NCI-H748 (cell line): ENCODE data around the gene OSBPL10.
A peak's percentile ranks its signal among the peaks of the same experiment; 100 is the strongest.
"Not testable (repeated sequence)": the region's sequence is repeated elsewhere in the genome, so short reads cannot be mapped to it uniquely, and the experiment has no call there.

Experiments
- DNase-seq: peaks from one replicate; lab custom pipeline; 2025; ENCODE audit not compliant: unreplicated experiment; lab: John Stamatoyannopoulos, UW

OSBPL10 gene

GRCh38 chr3:31714495-31715280 lies 266.4 kb downstream of the OSBPL10 start:
- DNase-seq, result no peak

DNA sequence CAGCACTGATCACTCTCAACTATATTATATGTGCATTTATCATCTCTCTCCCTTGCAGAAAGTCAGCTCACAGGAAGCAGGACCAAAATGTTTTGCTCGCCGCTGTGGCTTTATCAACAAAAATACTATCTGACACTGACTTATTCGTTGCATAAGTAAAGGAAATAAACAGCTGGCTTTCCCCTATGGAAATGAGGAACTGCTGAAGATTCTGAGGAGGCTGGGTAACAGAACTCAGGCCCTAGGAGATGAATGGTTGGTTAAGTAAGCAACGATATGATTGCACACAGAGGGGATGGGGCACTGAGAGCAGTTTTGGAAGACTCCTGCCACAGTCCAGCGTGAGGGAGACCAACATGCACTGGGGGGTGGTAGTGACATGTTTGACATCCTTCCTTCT lies 267.2 kb downstream of the OSBPL10 start:
- no peak for DNase-seq

DNA sequence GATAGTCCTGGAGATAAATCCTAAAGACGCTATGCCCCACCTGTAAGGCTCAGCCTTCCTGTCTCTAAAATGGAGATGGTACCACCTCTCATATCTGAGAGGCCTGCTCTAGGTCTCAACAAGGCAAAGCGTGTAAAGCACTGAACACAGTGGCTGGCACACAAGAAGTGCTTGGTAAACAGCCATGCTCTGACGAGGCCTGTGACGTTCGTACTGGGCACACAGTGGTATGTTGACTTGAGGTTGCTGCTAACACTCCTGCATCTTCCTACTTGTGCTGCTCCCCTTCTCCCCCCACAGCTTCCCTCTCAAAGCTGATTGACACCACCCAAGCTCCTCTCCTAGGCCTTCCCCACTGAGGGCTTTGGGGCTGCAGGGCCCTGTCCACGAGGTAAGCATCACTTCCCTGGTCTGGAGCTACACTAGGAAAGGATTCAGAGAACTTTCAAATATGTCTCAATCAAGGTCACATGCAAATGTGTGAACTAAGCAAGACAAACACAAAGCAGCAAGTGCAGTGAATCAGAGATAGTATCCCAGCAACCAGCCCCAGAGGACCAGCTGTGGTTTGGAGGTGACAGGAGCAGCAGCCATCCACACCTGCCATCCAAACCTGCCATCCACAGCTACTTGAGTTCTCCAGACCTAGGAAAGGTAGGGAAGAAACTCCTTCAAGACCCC lies 270.8 kb downstream of the OSBPL10 start:
- no peak for DNase-seq

DNA sequence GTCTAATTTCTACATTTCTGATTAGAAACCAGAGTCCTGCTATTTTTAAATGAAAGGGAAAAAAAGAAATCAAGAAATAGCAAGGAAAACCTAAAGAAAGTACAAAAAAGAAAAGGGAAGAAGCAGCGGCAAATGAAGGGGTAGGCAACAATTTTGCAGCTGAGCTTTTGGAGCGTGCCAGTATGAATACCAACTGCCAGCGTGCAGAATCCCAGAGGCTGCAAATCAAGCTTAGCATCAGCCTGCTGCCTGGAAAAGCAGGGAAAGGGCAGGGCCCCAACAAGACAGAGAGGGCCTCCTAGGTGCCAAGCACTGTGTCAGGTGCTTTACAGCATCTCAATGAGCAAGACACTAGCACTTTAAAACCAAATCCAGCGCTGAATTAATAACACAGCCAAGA lies 271.5 kb downstream of the OSBPL10 start:
- DNase-seq, result no peak

GRCh38 chr3:31709005-31709404 lies 272.1 kb downstream of the OSBPL10 start:
- DNase-seq, result no peak

- DNase-seq, result no peak
These were observed 273.8 kb downstream of the OSBPL10 start for GRCh38 chr3:31707286-31707685.

- DNase-seq, result no peak
These were observed 275.3 kb downstream of the OSBPL10 start for GRCh38 chr3:31705736-31706135.

GRCh38 chr3:31704591-31705179 lies 276.4 kb downstream of the OSBPL10 start:
- DNase-seq, result no peak

- no peak for DNase-seq
These were observed 276.9 kb downstream of the OSBPL10 start for GRCh38 chr3:31704156-31704555.

DNA sequence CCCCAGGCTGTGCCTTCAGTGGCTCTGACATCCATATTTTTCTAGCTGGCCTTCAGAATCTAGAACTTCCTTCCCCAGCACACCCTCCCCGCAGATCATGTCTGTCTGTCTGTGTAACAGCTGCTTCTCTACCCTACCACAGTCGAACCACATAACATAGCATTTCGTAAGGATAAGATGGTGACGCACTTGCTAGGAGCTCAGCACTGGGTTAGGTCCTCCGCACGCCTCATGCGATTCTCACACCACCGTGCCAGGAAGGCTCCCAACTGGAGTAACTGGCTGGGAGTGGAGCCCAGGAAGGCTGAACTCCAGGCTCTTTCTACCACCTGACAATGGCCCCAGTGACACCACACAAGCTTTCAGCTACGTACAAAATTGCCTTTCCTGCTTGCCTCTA lies 279.8 kb downstream of the OSBPL10 start:
- DNase-seq, result no peak

DNA sequence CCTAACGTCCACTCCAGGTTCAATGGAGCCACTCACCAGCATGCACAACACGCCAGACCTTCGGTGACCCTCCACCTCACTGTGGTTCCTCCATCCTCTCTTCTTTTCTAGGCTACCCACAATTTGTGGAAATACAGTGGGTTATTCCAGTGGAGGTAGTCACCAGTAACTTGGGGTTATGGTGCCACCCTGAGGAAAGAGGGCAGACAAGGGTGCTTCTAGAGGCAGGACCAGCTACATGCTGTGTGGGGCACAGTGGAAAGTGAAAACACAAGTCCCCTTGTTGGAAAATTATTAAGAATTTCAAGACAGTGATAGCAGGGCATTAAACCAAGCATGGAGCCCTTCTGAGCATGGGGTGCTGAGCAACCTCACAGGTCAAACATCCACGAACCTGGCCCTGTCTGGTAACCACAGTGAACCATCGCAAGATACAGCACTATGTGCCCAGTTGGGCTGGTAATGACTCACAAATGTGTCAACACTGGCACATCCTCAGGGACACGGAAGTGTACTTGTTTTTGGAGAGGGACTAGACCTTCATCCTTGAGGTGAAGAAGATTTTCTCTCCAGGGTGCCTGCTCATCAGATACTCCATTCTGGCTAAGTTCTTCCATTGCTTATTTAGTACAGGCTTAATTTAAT lies 281.6 kb downstream of the OSBPL10 start:
- no peak for DNase-seq

DNA sequence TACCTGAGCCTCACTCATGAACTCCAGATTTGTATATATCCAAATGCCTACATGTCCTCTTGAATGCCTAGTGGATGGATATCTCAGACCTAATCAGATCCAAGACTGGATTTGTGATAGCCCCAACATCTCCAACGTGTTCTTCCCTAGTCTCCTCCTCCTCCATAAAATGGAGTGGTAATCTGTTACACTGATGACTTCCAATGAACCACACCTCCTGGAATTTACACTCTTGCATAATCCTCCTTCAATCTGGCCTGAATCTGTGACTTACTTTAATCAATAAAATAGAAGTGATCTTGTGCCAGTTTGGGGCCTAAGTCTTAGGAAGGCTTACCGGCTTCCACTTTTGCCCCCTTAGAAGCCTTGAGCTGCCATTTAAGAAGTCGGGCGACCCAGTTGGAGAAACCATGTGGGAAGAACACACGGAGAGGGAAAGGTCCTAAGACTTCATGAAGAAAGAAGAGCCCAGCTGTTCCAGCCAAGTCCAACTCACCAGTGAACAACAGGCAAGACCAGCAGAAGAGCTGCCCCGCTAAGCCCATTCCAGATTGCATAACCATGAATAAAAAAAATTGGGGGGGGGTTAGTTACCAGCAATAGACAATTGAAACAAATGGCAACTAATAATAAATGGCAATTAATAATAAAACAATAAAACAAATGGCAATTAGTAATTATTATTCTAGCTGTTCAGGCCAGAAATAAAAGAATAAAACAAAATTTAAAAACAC lies 284.1 kb downstream of the OSBPL10 start:
- no peak for DNase-seq

- DNase-seq, result no peak
These were observed 285.1 kb downstream of the OSBPL10 start for GRCh38 chr3:31696009-31696297.

- no peak for DNase-seq
These were observed 285.6 kb downstream of the OSBPL10 start for GRCh38 chr3:31695280-31696008.

DNA sequence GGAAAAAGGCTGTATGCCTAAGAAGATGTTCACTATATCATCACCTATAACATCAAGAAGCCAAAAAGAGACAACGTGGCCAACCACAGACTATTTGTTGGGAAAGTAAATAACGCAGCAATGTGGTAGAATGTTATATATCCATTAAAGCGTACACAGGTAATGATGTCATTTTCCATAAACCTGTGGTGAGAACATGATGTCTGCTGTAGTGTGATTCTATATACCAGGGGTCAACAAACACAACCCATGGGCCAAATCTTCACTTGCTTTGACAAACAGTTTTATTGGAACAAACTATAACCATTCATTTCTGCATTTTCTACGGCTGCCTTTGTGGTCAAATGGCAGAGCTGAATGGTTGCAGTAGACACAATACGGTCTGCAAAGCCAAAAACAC lies 287.7 kb downstream of the OSBPL10 start:
- DNase-seq, result no peak

GRCh38 chr3:31692751-31693150 lies 288.3 kb downstream of the OSBPL10 start:
- peak; percentile 2 for DNase-seq

DNA sequence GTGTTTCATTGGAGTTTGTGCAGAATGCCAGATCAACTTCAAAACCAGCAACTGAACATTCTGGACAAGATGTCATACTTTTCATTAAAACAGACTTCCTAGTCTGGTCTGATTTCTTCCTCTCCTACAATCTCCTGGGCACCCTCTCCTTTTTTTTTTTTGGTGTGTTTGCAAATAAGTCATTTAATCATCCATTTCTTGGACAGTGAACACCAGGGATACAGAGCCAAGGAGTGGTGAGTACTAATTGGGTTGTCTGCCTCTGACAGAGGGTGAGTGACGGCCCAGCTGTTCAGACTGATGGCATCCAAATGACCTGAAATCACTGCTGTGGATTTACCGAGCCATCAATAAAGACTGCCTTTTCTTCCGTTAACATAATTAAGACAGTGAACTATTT lies 290.3 kb downstream of the OSBPL10 start:
- no peak for DNase-seq

GRCh38 chr3:31689523-31689922 lies 291.5 kb downstream of the OSBPL10 start:
- DNase-seq, result not testable (repeated sequence)

- DNase-seq, result no peak
These were observed 292.1 kb downstream of the OSBPL10 start for GRCh38 chr3:31688984-31689383.

DNA sequence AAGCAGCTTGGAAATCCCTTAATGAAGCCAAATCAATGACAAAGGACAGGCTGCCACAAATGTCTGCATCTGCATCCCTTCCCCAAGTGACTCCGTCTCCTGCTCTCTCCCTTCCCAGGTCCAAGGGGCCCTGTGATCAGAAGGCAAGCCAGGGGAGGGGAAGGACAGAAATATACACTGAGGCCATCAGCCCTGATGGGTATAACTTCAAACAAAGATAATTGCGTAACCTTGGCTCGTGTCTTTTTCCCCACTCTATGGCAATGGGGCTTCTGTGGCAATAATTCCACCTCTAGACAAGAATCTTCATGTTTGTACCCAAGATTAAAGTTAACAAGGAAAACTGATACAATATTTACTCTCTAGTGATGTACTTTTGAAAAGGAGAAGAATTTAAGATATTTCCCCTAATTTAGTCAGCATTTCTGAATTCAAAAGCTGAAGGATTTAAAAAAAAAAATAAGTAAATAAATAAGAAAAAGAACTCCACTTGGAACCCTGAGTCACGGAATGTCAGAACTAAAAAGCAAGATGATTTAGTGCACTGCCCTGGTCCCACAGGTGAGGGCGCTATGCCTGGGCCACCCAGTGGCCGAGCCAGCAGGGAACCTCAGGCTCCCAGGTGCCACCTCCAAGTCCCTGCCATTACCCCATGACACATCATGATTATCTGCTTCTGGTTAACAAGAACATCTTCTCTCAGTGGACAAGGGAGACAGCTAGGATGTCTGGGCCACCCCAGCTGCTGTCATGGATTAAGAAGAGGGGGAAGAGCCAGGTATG lies 293.9 kb downstream of the OSBPL10 start:
- no peak for DNase-seq
